Activated B cell treated with CpG ODN at 0.5 μM for 24 hours (primary cell): ENCODE data around the gene RAPGEF6. TPM values are rescaled to one million over a fixed set of nuclear protein-coding genes. Genes with fewer than 3 reads are reported as not detected.

Experiments used
- ATAC-seq: fragments of 200-7000 bp; cut with Tn5 transposase; one replicate; pipeline ENCODE4 v1.10.0; 2021; ENCODE audit warnings: low read depth, mild to moderate bottlenecking, moderate library complexity
- CTCF ChIA-PET: fragments of 350-600 bp; sonication (Branson Sonifier 250); formaldehyde crosslinking; loops from one replicate; lab custom pipeline; 2021; ENCODE audit warnings: antibody characterized with exemption; lab: Charles Lee
- POLR2A ChIA-PET: fragments of 350-600 bp; sonication (Branson Sonifier 250); formaldehyde crosslinking; loops from one replicate; lab custom pipeline; 2021; ENCODE audit warnings: antibody characterized with exemption; lab: Charles Lee
- DNase-seq: peaks from one replicate; pipeline ENCODE4 v3.0.0; 2022
- H3K27ac Mint-ChIP-seq: one replicate; pipeline ENCODE4 v1.8.0; 2020; ENCODE audit warnings: mixed read lengths
- H3K27me3 Mint-ChIP-seq: one replicate; pipeline ENCODE4 v1.8.0; 2021; ENCODE audit warnings: mixed read lengths
- H3K36me3 Mint-ChIP-seq: one replicate; pipeline ENCODE4 v1.8.0; 2021; ENCODE audit warnings: low read depth, mixed read lengths
- H3K4me1 Mint-ChIP-seq: one replicate; pipeline ENCODE4 v1.8.0; 2021; ENCODE audit warnings: mixed read lengths
- H3K4me3 Mint-ChIP-seq: one replicate; pipeline ENCODE4 v1.8.0; 2020; ENCODE audit warnings: mild to moderate bottlenecking, mixed read lengths
- H3K9me3 Mint-ChIP-seq: one replicate; pipeline ENCODE4 v1.8.0; 2020; ENCODE audit warnings: mixed read lengths
- CTCF ChIP-seq: fragments of 200-600 bp; IDR thresholded peaks from one replicate; pipeline ENCODE4 v1.8.0; 2022; ENCODE audit warnings: antibody characterized with exemption, mild to moderate bottlenecking
- intact Hi-C: fragments of 100-400 bp; cut with micrococcal nuclease; formaldehyde crosslinking; loops from one replicate; pipeline ENCODE4 v1.15.1; 2024
- total RNA-seq: library from RNA; stranded (reverse); gene quantifications from 2 replicates; pipeline ENCODE4 v1.2.3, GENCODE V29; 2022

RAPGEF6 gene
- total RNA-seq, 1 donor from 2014 or later: 45.1 TPM

- Mint-ChIP-seq H3K36me3 (peaks cover 46% of the 10 kb centered on the region), H3K9me3 (no peaks in the 10 kb centered on the region), H3K4me3 (peak overlapping the region; percentile 61), H3K27me3 (no peaks in the 10 kb centered on the region), H3K4me1 (peaks cover 23% of the 10 kb centered on the region), H3K27ac (peak overlapping the region; percentile 30)
- CTCF ChIA-PET: interaction anchor here (0.7 to 1.1 kb wide), 3 partner anchors 75 to 493 kb away, joined by 3 read pairs; no protein-coding TSS in a partner anchor
- TF ChIP-seq CTCF: no peak
- intact Hi-C loops: loop anchor here (2.0 kb wide), 1 partner anchor 16 kb away; no protein-coding TSS in a partner anchor
- ATAC-seq: no peak
- DNase-seq: no peak
- POLR2A ChIA-PET: interaction anchor here (1.0 kb wide), 1 partner anchor 9 kb away, joined by 6 read pairs; no protein-coding TSS in a partner anchor
Measured at GRCh38 chr5:131514316-131515283, 120.4 kb downstream of the RAPGEF6 start.

GRCh38 chr5:131513780-131514179 lies 121.2 kb downstream of the RAPGEF6 start:
- Mint-ChIP-seq H3K4me1 (peaks cover 23% of the 10 kb centered on the region), H3K27ac (no peak overlapping the region), H3K36me3 (peaks cover 39% of the 10 kb centered on the region), H3K9me3 (no peaks in the 10 kb centered on the region), H3K4me3 (no peak overlapping the region), H3K27me3 (no peaks in the 10 kb centered on the region)
- POLR2A ChIA-PET: no interaction called here
- ATAC-seq (no peak), DNase-seq (no peak)
- TF ChIP-seq CTCF: no peak
- intact Hi-C loops: loop anchor here (2.0 kb wide), 1 partner anchor 17 kb away; no protein-coding TSS in a partner anchor
- CTCF ChIA-PET: interaction anchor here (1.2 kb wide), 1 partner anchor 45 kb away, joined by 3 read pairs; no protein-coding TSS in a partner anchor

- no peak for ATAC-seq
- Mint-ChIP-seq H3K4me3 (no peak overlapping the region), H3K27ac (peak overlapping the region; percentile 4), H3K4me1 (peaks cover 22% of the 10 kb centered on the region), H3K9me3 (no peaks in the 10 kb centered on the region), H3K27me3 (no peaks in the 10 kb centered on the region), H3K36me3 (peaks cover 39% of the 10 kb centered on the region)
- intact Hi-C loops: no loop called here
- TF ChIP-seq CTCF: no peak
- CTCF ChIA-PET: no interaction called here
- DNase-seq: no peak
- POLR2A ChIA-PET: no interaction called here
Measured at GRCh38 chr5:131511934-131512333, 123.1 kb downstream of the RAPGEF6 start.

GRCh38 chr5:131509801-131510200 lies 125.2 kb downstream of the RAPGEF6 start:
- intact Hi-C loops: no loop called here
- ChIA-PET POLR2A (no interaction called here), CTCF (no interaction called here)
- Mint-ChIP-seq H3K9me3 (no peaks in the 10 kb centered on the region), H3K4me1 (peaks cover 21% of the 10 kb centered on the region), H3K36me3 (peaks cover 38% of the 10 kb centered on the region), H3K27ac (no peak overlapping the region), H3K4me3 (no peak overlapping the region), H3K27me3 (no peaks in the 10 kb centered on the region)
- DNase-seq (no peak), ATAC-seq (no peak)
- no peak for TF ChIP-seq CTCF
